Omental fat pad (tissue), 4 donors: ENCODE results near the gene PPP3CA. TPM values are rescaled to one million over a fixed set of nuclear protein-coding genes. Genes with fewer than 3 reads are reported as not detected.
A peak's percentile ranks its signal among the peaks of the same experiment; 100 is the strongest.

Experiments
- ATAC-seq: fragments of 150-250 bp; one replicate; pipeline ENCODE4 v1.9.1; 2016; ENCODE audit warnings: mild to moderate bottlenecking, moderate library complexity; ENCODE audit not compliant: low FRiP score
- DNase-seq: peaks from one replicate; pipeline ENCODE4 v3.0.0-alpha.2; 2019; ENCODE audit warnings: low spot score
- CTCF ChIP-seq, 3 donors: fragments of 450-650 bp; IDR thresholded peaks; one replicate each; pipeline ENCODE4 v1.5.1; 2016 to 2017; ENCODE audit warnings: antibody characterized with exemption in 3 of 3, mild to moderate bottlenecking in 3 of 3, moderate library complexity in 2 of 3
- total RNA-seq, 4 donors: library from RNA; depleted of rRNA; stranded (reverse); fragments of >200 nt; gene quantifications; one replicate each; pipeline ENCODE4 v1.1.0, GENCODE V29; 2016

PPP3CA gene
- 10 to 100 TPM; 29.8 to 56.6 (median 35.3) TPM for total RNA-seq

- TF ChIP-seq CTCF (IDR thresholded peaks at IDR 0.05), result no peak
- no peak for ATAC-seq
- DNase-seq, result no peak
Measured at GRCh38 chr4:101347267-101347556, at the start of gene PPP3CA. PPP3CA (minus strand) TSS chr4:101347526.

GRCh38 chr4:101393256-101393655 lies 45.9 kb upstream of the PPP3CA start:
- ATAC-seq (no peak), DNase-seq (no peak)
- TF ChIP-seq CTCF (IDR thresholded peaks at IDR 0.05), result no peak

- DNase-seq (no peak), ATAC-seq (no peak)
- no peak for TF ChIP-seq CTCF (IDR thresholded peaks at IDR 0.05)
Measured at GRCh38 chr4:101370663-101371210, 23.4 kb upstream of the PPP3CA start.

- no peak for DNase-seq
- TF ChIP-seq CTCF (IDR thresholded peaks at IDR 0.05), result no peak
- peak; percentile 62 for ATAC-seq
Measured at GRCh38 chr4:101367201-101367600, 19.9 kb upstream of the PPP3CA start.

GRCh38 chr4:101366331-101366730 lies 19.0 kb upstream of the PPP3CA start:
- DNase-seq, result no peak
- TF ChIP-seq CTCF (IDR thresholded peaks at IDR 0.05), result no peak
- ATAC-seq, result no peak

GRCh38 chr4:101357751-101358150 lies 10.4 kb upstream of the PPP3CA start:
- DNase-seq (no peak), ATAC-seq (no peak)
- TF ChIP-seq CTCF (IDR thresholded peaks at IDR 0.05), result no peak

- DNase-seq (no peak), ATAC-seq (peak; percentile 72)
- TF ChIP-seq CTCF (IDR thresholded peaks at IDR 0.05), result no peak
Measured at GRCh38 chr4:101356928-101357327, 9.6 kb upstream of the PPP3CA start.
